NCI-H524 treated with DMSO at 0.1 percent for 48 hours (cell line): ENCODE data around the gene DNAH10.

Source experiments
- DNase-seq: peaks from one replicate; lab custom pipeline; 2025; lab: John Stamatoyannopoulos, UW

DNAH10 gene

DNA sequence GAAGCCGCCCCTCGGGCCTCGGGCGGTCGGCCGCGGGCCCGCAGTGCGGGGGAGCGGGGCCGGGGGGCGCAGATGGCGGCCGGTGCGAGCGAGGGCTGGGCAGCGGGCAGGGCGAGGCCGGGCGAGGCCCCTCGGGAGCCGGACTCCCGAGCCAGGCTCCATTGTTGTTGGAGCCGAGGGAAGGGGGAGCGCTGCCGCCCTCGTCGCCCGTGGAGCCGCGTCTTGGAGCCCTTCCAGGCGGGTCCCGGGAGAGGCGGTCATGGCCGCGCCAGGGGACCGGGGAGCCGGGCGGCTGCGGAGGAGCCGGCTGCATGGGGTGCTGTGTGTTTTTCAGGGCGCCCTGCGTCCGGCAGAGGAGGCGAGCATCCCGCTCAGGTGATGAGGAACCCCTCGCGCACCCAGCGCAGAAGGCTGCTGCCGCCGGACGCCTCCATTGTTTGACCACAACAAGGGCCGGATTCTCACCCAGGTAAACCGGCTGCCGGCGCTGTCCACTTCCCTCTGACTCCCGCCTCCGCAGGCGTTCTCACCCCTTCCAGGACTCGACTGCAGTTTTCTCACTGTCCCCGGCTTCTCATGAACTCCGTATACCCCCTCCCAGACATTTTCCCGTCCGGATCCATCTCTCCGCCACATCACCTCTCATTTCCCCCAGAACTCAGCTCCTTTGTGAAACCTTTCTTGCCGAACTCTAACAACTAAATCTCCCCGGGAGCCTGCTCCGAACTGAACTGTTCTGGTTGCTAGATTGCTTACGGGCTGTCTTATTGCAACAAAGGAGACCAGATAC lies 211.6 kb downstream of the DNAH10 start:
- no peak for DNase-seq

DNA sequence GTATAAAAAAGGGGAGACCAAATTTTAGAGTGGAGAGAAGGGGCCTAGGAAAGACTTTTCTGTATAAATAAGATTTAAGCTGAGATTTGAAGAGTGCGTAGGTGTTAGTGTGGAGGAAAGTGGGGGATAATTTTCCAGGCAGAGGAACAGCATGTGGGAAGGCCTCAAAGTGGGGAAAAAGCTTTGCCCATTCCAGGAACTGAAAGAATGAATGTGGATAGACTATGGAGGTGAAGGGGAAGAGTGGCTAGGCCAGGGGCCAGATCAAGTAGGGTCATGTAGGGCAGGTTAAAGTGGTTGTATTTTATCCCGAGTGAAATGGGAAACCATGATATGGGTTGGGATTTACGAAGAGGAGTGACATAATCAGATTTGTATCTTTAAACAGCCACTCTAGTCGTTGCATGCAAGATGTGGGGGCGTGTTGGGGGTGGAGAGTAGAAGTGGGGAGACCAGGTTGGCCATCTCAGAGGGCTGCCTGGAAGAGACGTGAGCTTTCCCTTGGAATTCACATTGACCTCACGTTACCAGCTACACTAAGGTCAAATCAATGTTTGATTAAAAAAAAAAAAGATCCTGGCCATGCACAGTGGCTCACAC lies 214.2 kb downstream of the DNAH10 start:
- no peak for DNase-seq

DNA sequence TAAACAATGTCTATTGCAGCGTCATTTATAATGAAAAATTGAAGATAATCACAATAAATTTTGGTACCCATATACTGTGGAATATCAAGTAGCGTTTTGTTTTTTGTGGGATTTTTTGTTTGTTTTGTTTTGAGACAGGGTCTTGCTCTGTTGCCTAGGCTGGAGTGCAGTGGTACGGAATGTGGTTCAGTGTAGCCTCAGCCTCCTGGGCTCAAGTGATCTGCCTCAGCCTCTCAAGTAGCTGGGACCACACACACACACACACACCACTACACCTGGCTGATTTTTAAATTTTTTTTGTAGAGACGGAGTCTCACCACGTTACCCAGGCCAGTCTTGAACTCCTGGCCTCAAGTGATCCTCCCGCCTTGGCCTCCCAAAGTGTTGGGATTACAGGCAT lies 217.5 kb downstream of the DNAH10 start:
- no peak for DNase-seq

DNA sequence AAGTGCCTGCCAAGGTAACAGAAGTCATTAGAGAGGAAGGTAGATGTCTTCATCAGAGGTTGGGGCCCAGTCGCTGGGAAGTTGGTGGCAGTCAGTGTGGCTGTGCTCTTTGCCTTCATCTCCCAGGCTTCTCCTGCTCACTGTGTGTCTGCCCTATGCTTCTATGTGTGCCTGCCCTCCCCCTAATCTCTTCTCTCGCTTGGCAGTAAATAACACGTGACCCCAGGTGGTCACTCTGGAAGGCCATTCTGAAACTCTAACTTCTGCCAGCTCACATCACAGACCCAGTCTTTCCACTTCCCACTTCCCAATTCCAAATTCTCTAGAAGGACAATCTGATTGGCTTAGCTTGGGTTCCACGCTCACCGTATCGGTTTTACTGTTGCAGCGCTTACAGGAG lies 220.2 kb downstream of the DNAH10 start:
- DNase-seq = no peak

DNA sequence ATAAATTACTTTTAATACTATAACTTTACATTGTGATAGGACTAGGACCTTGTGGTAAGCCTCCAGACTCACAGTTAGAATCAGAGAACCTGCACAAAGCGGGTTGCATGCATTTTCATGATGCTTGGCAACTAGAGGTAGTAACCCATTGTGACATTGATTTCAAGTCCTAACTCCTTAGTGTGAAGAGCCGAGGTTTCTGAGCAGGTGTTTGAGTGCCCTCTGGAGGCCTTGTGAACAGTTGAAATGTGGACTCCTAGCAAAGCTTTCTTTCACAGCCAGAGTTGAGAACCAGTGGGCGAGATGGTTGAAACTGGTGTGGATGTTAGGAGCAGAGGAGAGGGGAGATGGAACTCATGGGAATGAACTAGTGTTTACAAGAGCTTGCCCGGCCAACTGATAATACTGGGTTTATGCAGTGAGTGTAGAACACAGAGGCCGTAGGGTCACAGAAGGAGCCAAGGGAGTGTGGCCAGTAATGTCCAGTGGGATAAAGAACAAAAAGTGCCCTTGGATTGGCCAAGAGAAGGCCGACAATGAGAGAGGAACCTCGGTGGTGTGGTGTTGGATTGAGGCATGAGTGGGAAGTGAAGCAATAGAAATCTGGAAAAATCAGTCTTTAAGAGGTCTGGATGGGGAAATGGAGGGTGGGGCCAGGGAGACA lies 221.9 kb downstream of the DNAH10 start:
- peak; percentile 21 for DNase-seq

DNA sequence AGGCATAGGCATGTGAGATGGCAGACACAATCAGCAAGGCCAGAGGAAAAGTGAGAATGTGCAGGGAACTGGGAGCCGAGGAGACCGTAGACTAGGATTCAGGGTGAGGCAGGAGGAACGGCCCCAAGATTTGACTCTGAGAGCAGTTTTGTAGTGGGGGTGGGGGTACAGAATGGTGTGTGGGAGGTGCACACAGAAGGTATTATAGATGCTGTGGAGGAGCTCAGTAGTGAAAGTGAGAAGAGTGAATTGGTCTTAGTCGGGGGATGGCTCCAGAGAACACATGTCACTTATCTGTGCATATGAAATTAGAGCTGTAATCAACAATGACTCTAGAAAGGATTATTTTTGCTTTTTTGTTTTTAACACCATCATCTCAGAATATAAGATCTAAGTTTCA lies 222.8 kb downstream of the DNAH10 start:
- no peak for DNase-seq
